GM12878 (cell line): Measurements from ENCODE around the gene KIF21B. TPM values are rescaled to one million over a fixed set of nuclear protein-coding genes. Genes with fewer than 3 reads are reported as not detected.

Experiments used
- ATAC-seq: fragments of 200-7000 bp; cut with Tn5 transposase; 3 replicates; pipeline ENCODE4 v1.9.1; 2020; ENCODE audit warnings: mild to moderate bottlenecking, moderate library complexity
- BruUV-seq: library from RNA; stranded (reverse); fragments of 400-500 nt; replicated peaks from 2 replicates; lab custom pipeline; 2021; lab: Mats Ljungman, UMichigan
- CTCF ChIA-PET: fragments of 300-600 bp; sonication (Branson Sonifier 250); formaldehyde crosslinking; extraction: SDS; loops from one replicate; lab custom pipeline; 2021; ENCODE audit warnings: inconsistent platforms; lab: Yijun Ruan, JAX
- POLR2A ChIA-PET: fragments of 350-600 bp; formaldehyde crosslinking; extraction: SDS; loops from one replicate; lab custom pipeline; 2021; ENCODE audit warnings: inconsistent platforms; lab: Charles Lee
- RAD21 ChIA-PET: fragments of 300-600 bp; sonication (Branson Sonifier 250); formaldehyde crosslinking; loops from one replicate; lab custom pipeline; 2023; ENCODE audit warnings: antibody characterized with exemption; ENCODE audit not compliant: unreplicated experiment; lab: Charles Lee
- SMC1A ChIA-PET: fragments of 300-600 bp; sonication (Branson Sonifier 250); formaldehyde crosslinking; loops from one replicate; lab custom pipeline; 2023; ENCODE audit not compliant: unreplicated experiment, uncharacterized antibody; lab: Charles Lee
- DNase-seq: peaks from one replicate; pipeline ENCODE4 v3.0.0-alpha.2; 2011; ENCODE audit warnings: low read depth, low spot score
- FAIRE-seq: peaks from 3 replicates; lab custom pipeline; 2011; peaks lifted over from hg19 to GRCh38; lab: Jason Lieb, UNC
- H2AFZ ChIP-seq: 2 replicates; pipeline ENCODE4 v1.6.0; 2011; ENCODE audit warnings: low read depth, low read length, control low read depth; ENCODE audit not compliant: control insufficient read depth
- H3K27ac ChIP-seq: 2 replicates; pipeline ENCODE4 v1.5.1; 2011; ENCODE audit warnings: control low read depth; ENCODE audit not compliant: control insufficient read depth, insufficient read depth
- H3K27me3 ChIP-seq, 2 experiments: replicated peaks in 1 of 2; 2 replicates each; pipeline versions ENCODE4 v1.6.0 to v1.6.1; 2011; ENCODE audit warnings: low read length in 1 of 2; ENCODE audit not compliant: control insufficient read depth in 2 of 2, insufficient read depth in 2 of 2
- H3K36me3 ChIP-seq, 2 experiments: 2 replicates each; pipeline ENCODE4 v1.5.1; 2011; ENCODE audit warnings: low read length in 1 of 2; ENCODE audit not compliant: control insufficient read depth in 2 of 2, insufficient read depth in 2 of 2
- H3K4me1 ChIP-seq: 2 replicates; pipeline ENCODE4 v1.6.1; 2011; ENCODE audit warnings: mild to moderate bottlenecking, low read length, moderate library complexity, mixed read lengths; ENCODE audit not compliant: control insufficient read depth, insufficient read depth
- H3K4me2 ChIP-seq: 2 replicates; pipeline ENCODE4 v1.6.0; 2011; ENCODE audit warnings: control low read depth; ENCODE audit not compliant: control insufficient read depth, insufficient read depth
- H3K4me3 ChIP-seq: fragments of 200-600 bp; sonication (generic); 2 replicates; pipeline ENCODE4 v1.5.1; 2016
- H3K79me2 ChIP-seq: 2 replicates; pipeline ENCODE4 v1.6.0; 2011; ENCODE audit warnings: low read length; ENCODE audit not compliant: control insufficient read depth, insufficient read depth
- H3K9ac ChIP-seq: 2 replicates; pipeline ENCODE4 v1.8.0; 2011; ENCODE audit warnings: low read length, control low read depth, mixed read lengths; ENCODE audit not compliant: control insufficient read depth, insufficient read depth
- H3K9me3 ChIP-seq: replicated peaks from 3 replicates; pipeline ENCODE4 v1.5.1; 2011; ENCODE audit warnings: mild to moderate bottlenecking, low read length; ENCODE audit not compliant: control insufficient read depth, insufficient read depth
- H4K20me1 ChIP-seq: 2 replicates; pipeline ENCODE4 v1.6.0; 2011; ENCODE audit not compliant: control insufficient read depth, insufficient read depth
- BCLAF1 ChIP-seq: fragments of 450-650 bp; IDR thresholded peaks from 2 replicates; pipeline ENCODE4 v1.6.1; 2017; ENCODE audit warnings: antibody characterized with exemption, mild to moderate bottlenecking, moderate library complexity
- BHLHE40 ChIP-seq, 2 experiments: fragments of 450-650 bp in 1 of 2; IDR thresholded peaks; 2 replicates each; pipeline ENCODE4 v1.6.1; 2011 to 2017; ENCODE audit warnings: low read depth in 2 of 2, borderline replicate concordance in 1 of 2, improper control_type of control experiment in 1 of 2, low read length in 1 of 2, mild to moderate bottlenecking in 1 of 2
- WGBS: methylation state at CpG from one replicate; pipeline ENCODE4 v1.1.6; 2016; ENCODE audit warnings: low lambda C conversion rate; ENCODE audit not compliant: insufficient replicate concordance, insufficient coverage; ENCODE audit errors: missing lambda C conversion rate; 5-methylcytosine and 5-hydroxymethylcytosine counted together
- in situ Hi-C: fragments of 300-500 bp; cut with MboI; formaldehyde crosslinking; loops from 9 replicates; pipeline ENCODE4 v1.14.3; 2018; ENCODE audit warnings: mixed read lengths
- intact Hi-C: fragments of 100-400 bp; cut with micrococcal nuclease; formaldehyde crosslinking; loops from one replicate; pipeline ENCODE4 v1.14.2; 2022; ENCODE audit not compliant: unreplicated experiment
- polyA plus RNA-seq, 11 experiments: library from polyadenylated mRNA; depleted of rRNA in 4 of 11; unstranded in 6 of 11; stranded (reverse) in 5 of 11; fragments of >200 nt; fragmentation: Nextera tagmentation in 4 of 11; fragmentation: Illumina TruSeq in 1 of 11; extraction: Ambion mirVana in 4 of 11; extraction: Trizol in 1 of 11; gene quantifications; 1 replicate in 1 of 11; 2 replicates in 10 of 11; pipeline versions ENCODE4 v1.2.1 to v1.2.3, GENCODE V29; 2011 to 2016; ENCODE audit warnings: inconsistent platforms in 2 of 11, missing spikeins in 2 of 11, low read depth in 1 of 11
- total RNA-seq, 4 experiments: library from RNA; depleted of rRNA in 3 of 4; stranded (reverse); fragments of >200 nt in 3 of 4; fragmentation: Illumina TruSeq in 1 of 4; extraction: Trizol in 1 of 4; gene quantifications; 2 replicates each; pipeline versions ENCODE4 v1.2.1 to v1.2.3, GENCODE V29; 2013 to 2021

The KIF21B gene
- total and polyA plus RNA-seq, 10 of the 15 experiments (the other 5 are each of a cell fraction or from before 2014, with no cell fraction given): 2.3 to 47.7 (median 12.6) TPM

- ChIA-PET SMC1A (no interaction called here), RAD21 (interaction anchor here (1.2 kb wide), 1 partner anchor 46 kb away, joined by 4 read pairs; no protein-coding TSS in a partner anchor)
These were observed 97.7 kb downstream of the KIF21B start for GRCh38 chr1:200925831-200926230.

More at GRCh38 chr1:200925831-200926230, 97.7 kb downstream of the KIF21B start:
- no peak overlapping the region for H2AFZ ChIP-seq
- H3K4me3 ChIP-seq: no peak overlapping the region
- no peak overlapping the region for H3K27ac ChIP-seq
- in situ Hi-C loops: no loop called here
- H3K36me3 ChIP-seq: no peaks in the 10 kb centered on the region
- FAIRE-seq (no peak), DNase-seq (no peak), ATAC-seq (peak; percentile 73)
- BruUV-seq: no TSS peak
- 27% methylated on average over 4 of the region's 4 CpGs for WGBS
- POLR2A ChIA-PET: no interaction called here
- H3K79me2 ChIP-seq: no peaks in the 10 kb centered on the region
- H3K9me3 ChIP-seq: no peaks in the 10 kb centered on the region; the same call in 2 of the 3 replicates
- no peaks in the 10 kb centered on the region for H3K27me3 ChIP-seq
- H3K4me2 ChIP-seq: no peak overlapping the region
- no peaks in the 10 kb centered on the region for H4K20me1 ChIP-seq
- H3K4me1 ChIP-seq: no peaks in the 10 kb centered on the region
- TF ChIP-seq BCLAF1 (no peak), BHLHE40 (IDR thresholded peaks at IDR 0.05; ENCODE audit: borderline replicate concordance in 1 of 2, low read depth in 2 of 2, low read length in 1 of 2) (peak in 1 of 2 experiments; percentile 42; a peak in 1 of 4 replicates)
- intact Hi-C loops: no loop called here
- H3K9ac ChIP-seq: no peak overlapping the region
- CTCF ChIA-PET: no interaction called here
